Measurements from ENCODE around the gene TCFL5.

TCFL5 gene

DNA sequence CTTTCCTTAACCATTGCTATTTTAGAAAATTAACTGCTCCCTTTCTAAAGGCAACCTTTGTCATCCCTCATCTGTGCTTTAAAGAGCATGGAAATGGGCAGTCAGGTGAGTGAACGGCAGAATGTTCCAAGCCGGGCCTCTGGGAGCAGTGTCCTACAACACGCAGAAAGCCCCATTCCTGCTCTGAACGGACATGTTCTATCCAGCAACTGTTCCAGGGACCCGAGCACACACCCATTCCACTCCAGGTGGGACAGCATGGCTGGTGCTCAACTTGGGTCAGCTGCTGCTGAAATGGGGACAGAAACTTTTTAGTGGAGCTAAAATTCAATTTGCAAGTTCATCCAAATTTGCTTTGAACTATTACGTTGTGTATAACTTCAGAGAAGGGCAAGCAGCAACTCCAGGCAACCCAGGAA, 38.0 kb upstream of the TCFL5 start:
- no peaks in the 10 kb centered on the region; the same call in 1 of the 2 replicates for H3K36me3 ChIP-seq (ENCODE audit: insufficient read depth)
- peak overlapping the region; percentile 63 for H3K4me2 ChIP-seq
- no peak overlapping the region for H3K4me3 ChIP-seq (IDR thresholded peaks at IDR 0.05; ENCODE audit: insufficient read depth, low read depth, low read length)
- no peaks in the 10 kb centered on the region for H3K27me3 ChIP-seq (ENCODE audit: insufficient read depth, low read depth)
- peak overlapping the region; percentile 52; the same call in 1 of the 2 replicates for H3K27ac ChIP-seq
- H3K4me1 ChIP-seq (ENCODE audit: low read depth, poor library complexity, severe bottlenecking), result peaks cover 73% of the 10 kb centered on the region
- no peak overlapping the region for H2AFZ ChIP-seq (ENCODE audit: low read depth)
- H3K79me2 ChIP-seq (ENCODE audit: insufficient read depth, low read depth), result no peaks in the 10 kb centered on the region
- H4K20me1 ChIP-seq (ENCODE audit: insufficient read depth), result no peaks in the 10 kb centered on the region
- TF ChIP-seq, protein P1, sequence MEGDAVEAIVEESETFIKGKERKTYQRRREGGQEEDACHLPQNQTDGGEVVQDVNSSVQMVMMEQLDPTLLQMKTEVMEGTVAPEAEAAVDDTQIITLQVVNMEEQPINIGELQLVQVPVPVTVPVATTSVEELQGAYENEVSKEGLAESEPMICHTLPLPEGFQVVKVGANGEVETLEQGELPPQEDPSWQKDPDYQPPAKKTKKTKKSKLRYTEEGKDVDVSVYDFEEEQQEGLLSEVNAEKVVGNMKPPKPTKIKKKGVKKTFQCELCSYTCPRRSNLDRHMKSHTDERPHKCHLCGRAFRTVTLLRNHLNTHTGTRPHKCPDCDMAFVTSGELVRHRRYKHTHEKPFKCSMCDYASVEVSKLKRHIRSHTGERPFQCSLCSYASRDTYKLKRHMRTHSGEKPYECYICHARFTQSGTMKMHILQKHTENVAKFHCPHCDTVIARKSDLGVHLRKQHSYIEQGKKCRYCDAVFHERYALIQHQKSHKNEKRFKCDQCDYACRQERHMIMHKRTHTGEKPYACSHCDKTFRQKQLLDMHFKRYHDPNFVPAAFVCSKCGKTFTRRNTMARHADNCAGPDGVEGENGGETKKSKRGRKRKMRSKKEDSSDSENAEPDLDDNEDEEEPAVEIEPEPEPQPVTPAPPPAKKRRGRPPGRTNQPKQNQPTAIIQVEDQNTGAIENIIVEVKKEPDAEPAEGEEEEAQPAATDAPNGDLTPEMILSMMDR (conservative IDR thresholded peaks at IDR 0.05; ENCODE audit: low read depth, low read length), result no peak
- H3K9ac ChIP-seq, result peak overlapping the region; percentile 7; the same call in 1 of the 2 replicates

- Histone ChIP-seq H2AFZ (ENCODE audit: low read depth) (no peak overlapping the region), H4K20me1 (ENCODE audit: insufficient read depth) (no peaks in the 10 kb centered on the region), H3K4me2 (peak overlapping the region; percentile 63), H3K9ac (peak overlapping the region; percentile 7; the same call in 1 of the 2 replicates), H3K36me3 (ENCODE audit: insufficient read depth) (no peaks in the 10 kb centered on the region; the same call in 1 of the 2 replicates), H3K27ac (peak overlapping the region; percentile 52), H3K27me3 (ENCODE audit: insufficient read depth, low read depth) (no peaks in the 10 kb centered on the region), H3K79me2 (ENCODE audit: insufficient read depth, low read depth) (no peaks in the 10 kb centered on the region), H3K4me3 (IDR thresholded peaks at IDR 0.05; ENCODE audit: insufficient read depth, low read depth, low read length) (no peak overlapping the region), H3K4me1 (ENCODE audit: low read depth, poor library complexity, severe bottlenecking) (peaks cover 79% of the 10 kb centered on the region)
- TF ChIP-seq, protein P1 (conservative IDR thresholded peaks at IDR 0.05; ENCODE audit: low read depth, low read length), result no peak
These were observed 37.5 kb upstream of the TCFL5 start for GRCh38 chr20:62898970-62899632.

GRCh38 chr20:62898093-62898964, 36.7 kb upstream of the TCFL5 start:
- no peaks in the 10 kb centered on the region for H3K79me2 ChIP-seq (ENCODE audit: insufficient read depth, low read depth)
- peaks cover 87% of the 10 kb centered on the region for H3K4me1 ChIP-seq (ENCODE audit: low read depth, poor library complexity, severe bottlenecking)
- H3K4me3 ChIP-seq (IDR thresholded peaks at IDR 0.05; ENCODE audit: insufficient read depth, low read depth, low read length), result no peak overlapping the region
- peak overlapping the region; percentile 52; the same call in 1 of the 2 replicates for H3K27ac ChIP-seq
- no peaks in the 10 kb centered on the region for H4K20me1 ChIP-seq (ENCODE audit: insufficient read depth)
- H2AFZ ChIP-seq (ENCODE audit: low read depth), result no peak overlapping the region
- TF ChIP-seq, protein P1 (conservative IDR thresholded peaks at IDR 0.05; ENCODE audit: low read depth, low read length), result no peak
- H3K36me3 ChIP-seq (ENCODE audit: insufficient read depth), result no peaks in the 10 kb centered on the region
- H3K27me3 ChIP-seq (ENCODE audit: insufficient read depth, low read depth), result no peaks in the 10 kb centered on the region
- H3K9ac ChIP-seq, result no peak overlapping the region
- peak overlapping the region; percentile 63 for H3K4me2 ChIP-seq

GRCh38 chr20:62897666-62898065, 36.0 kb upstream of the TCFL5 start:
- no peak overlapping the region for H2AFZ ChIP-seq (ENCODE audit: low read depth)
- no peaks in the 10 kb centered on the region for H3K27me3 ChIP-seq (ENCODE audit: insufficient read depth, low read depth)
- peaks cover 93% of the 10 kb centered on the region for H3K4me1 ChIP-seq (ENCODE audit: low read depth, poor library complexity, severe bottlenecking)
- no peak overlapping the region for H3K9ac ChIP-seq
- H3K4me2 ChIP-seq, result no peak overlapping the region
- no peaks in the 10 kb centered on the region for H3K36me3 ChIP-seq (ENCODE audit: insufficient read depth)
- H4K20me1 ChIP-seq (ENCODE audit: insufficient read depth), result no peaks in the 10 kb centered on the region
- no peak overlapping the region for H3K4me3 ChIP-seq (IDR thresholded peaks at IDR 0.05; ENCODE audit: insufficient read depth, low read depth, low read length)
- no peaks in the 10 kb centered on the region for H3K79me2 ChIP-seq (ENCODE audit: insufficient read depth, low read depth)
- H3K27ac ChIP-seq, result no peak overlapping the region
- TF ChIP-seq, protein P1 (conservative IDR thresholded peaks at IDR 0.05; ENCODE audit: low read depth, low read length), result no peak
